H9 (cell line): ENCODE results near the gene MBP. TPM values are rescaled to one million over a fixed set of nuclear protein-coding genes. Genes with fewer than 3 reads are reported as not detected.

Source experiments
- DNase-seq: peaks from one replicate; pipeline ENCODE4 v3.0.0-alpha.2; 2017
- H2AFZ ChIP-seq: one replicate; pipeline ENCODE4 v1.6.1; 2013; ENCODE audit warnings: mild to moderate bottlenecking, low read length, control low read depth, moderate library complexity
- H2AK5ac ChIP-seq: 2 replicates; pipeline ENCODE4 v1.6.1; 2013; ENCODE audit warnings: low read length, control low read depth, mixed read lengths; ENCODE audit not compliant: insufficient read length
- H2BK120ac ChIP-seq: one replicate; pipeline ENCODE4 v1.6.1; 2013; ENCODE audit warnings: low read depth, mild to moderate bottlenecking, low read length, control low read depth, inconsistent platforms; ENCODE audit not compliant: poor library complexity, severe bottlenecking
- H2BK12ac ChIP-seq: 2 replicates; pipeline ENCODE4 v1.6.1; 2013; ENCODE audit warnings: low read length, control low read depth, mixed read lengths, low read depth; ENCODE audit not compliant: insufficient read length
- H2BK15ac ChIP-seq: 2 replicates; pipeline ENCODE4 v1.6.1; 2013; ENCODE audit warnings: low read depth, low read length, control low read depth
- H2BK20ac ChIP-seq: one replicate; pipeline ENCODE4 v1.6.1; 2013; ENCODE audit warnings: low read depth, mild to moderate bottlenecking, low read length, control low read depth, inconsistent platforms; ENCODE audit not compliant: poor library complexity, severe bottlenecking
- H2BK5ac ChIP-seq: 2 replicates; pipeline ENCODE4 v1.6.1; 2013; ENCODE audit warnings: low read length, control low read depth, mixed read lengths; ENCODE audit not compliant: insufficient read length
- H3K14ac ChIP-seq: 2 replicates; pipeline ENCODE4 v1.6.1; 2013; ENCODE audit warnings: low read length, control low read depth; ENCODE audit not compliant: insufficient read depth
- H3K18ac ChIP-seq: 2 replicates; pipeline ENCODE4 v1.6.1; 2013; ENCODE audit warnings: low read depth, mild to moderate bottlenecking, mixed read lengths, low read length, control low read depth; ENCODE audit not compliant: insufficient read length
- H3K23ac ChIP-seq: 2 replicates; pipeline ENCODE4 v1.6.1; 2013; ENCODE audit warnings: low read length, control low read depth, mixed read lengths, low read depth; ENCODE audit not compliant: insufficient read length
- H3K23me2 ChIP-seq: 2 replicates; pipeline ENCODE4 v1.6.1; 2013; ENCODE audit warnings: low read depth, mild to moderate bottlenecking, mixed read lengths, low read length, control low read depth; ENCODE audit not compliant: insufficient read length, poor library complexity, severe bottlenecking
- H3K27ac ChIP-seq: 2 replicates; pipeline ENCODE4 v1.5.1; 2013; ENCODE audit warnings: low read length, control low read depth, mixed read lengths, low read depth; ENCODE audit not compliant: insufficient read length
- H3K27me3 ChIP-seq: 2 replicates; pipeline ENCODE4 v1.6.1; 2013; ENCODE audit warnings: low read length, control low read depth, inconsistent platforms; ENCODE audit not compliant: insufficient read depth
- H3K4ac ChIP-seq: 2 replicates; pipeline ENCODE4 v1.6.1; 2013; ENCODE audit warnings: low read depth, mild to moderate bottlenecking, control low read depth, inconsistent platforms, low read length, moderate library complexity
- H3K4me1 ChIP-seq: 2 replicates; pipeline ENCODE4 v1.6.1; 2013; ENCODE audit warnings: low read length, control low read depth, inconsistent platforms; ENCODE audit not compliant: insufficient read depth
- H3K4me2 ChIP-seq: 2 replicates; pipeline ENCODE4 v1.6.1; 2013; ENCODE audit warnings: low read length, control low read depth, mixed read lengths; ENCODE audit not compliant: insufficient read length, insufficient read depth
- H3K56ac ChIP-seq: 2 replicates; pipeline ENCODE4 v1.6.1; 2013; ENCODE audit warnings: low read depth, mild to moderate bottlenecking, mixed read lengths, low read length, control low read depth; ENCODE audit not compliant: insufficient read length
- H3K79me1 ChIP-seq: 2 replicates; pipeline ENCODE4 v1.6.1; 2013; ENCODE audit warnings: low read depth, mild to moderate bottlenecking, moderate library complexity, low read length, control low read depth, inconsistent platforms; ENCODE audit not compliant: insufficient read depth, poor library complexity, severe bottlenecking
- H3K79me2 ChIP-seq: 2 replicates; pipeline ENCODE4 v1.6.1; 2013; ENCODE audit warnings: low read length, control low read depth, inconsistent platforms; ENCODE audit not compliant: insufficient read depth
- H3K9ac ChIP-seq: 2 replicates; pipeline ENCODE4 v1.6.1; 2013; ENCODE audit warnings: low read length, control low read depth, mixed read lengths; ENCODE audit not compliant: insufficient read length; ENCODE audit errors: extremely low read depth
- H3K9me3 ChIP-seq: one replicate; pipeline ENCODE4 v1.6.1; 2013; ENCODE audit warnings: low read depth, low read length, inconsistent platforms; ENCODE audit not compliant: control insufficient read depth
- H3T11ph ChIP-seq: one replicate; pipeline ENCODE4 v1.6.1; 2013; ENCODE audit warnings: mild to moderate bottlenecking, low read length, control low read depth, inconsistent platforms
- H4K20me1 ChIP-seq: one replicate; pipeline ENCODE4 v1.6.1; 2013; ENCODE audit not compliant: control insufficient read depth, insufficient read length, insufficient read depth
- H4K5ac ChIP-seq: 2 replicates; pipeline ENCODE4 v1.6.1; 2013; ENCODE audit warnings: low read depth, mild to moderate bottlenecking, mixed read lengths, low read length, control low read depth; ENCODE audit not compliant: insufficient read length
- H4K8ac ChIP-seq: replicated peaks from 2 replicates; pipeline ENCODE4 v1.6.1; 2013; ENCODE audit warnings: low read length, control low read depth, mixed read lengths, low read depth; ENCODE audit not compliant: insufficient read length
- H4K91ac ChIP-seq: 2 replicates; pipeline ENCODE4 v1.6.1; 2013; ENCODE audit warnings: low read depth, mild to moderate bottlenecking, moderate library complexity, mixed read lengths, low read length, control low read depth; ENCODE audit not compliant: insufficient read length
- H3K27ac Mint-ChIP-seq, 3 experiments: 2 replicates in 2 of 3; 3 replicates in 1 of 3; pipeline ENCODE4 v1.8.0; 2020 to 2021; ENCODE audit warnings: mixed read lengths in 3 of 3, mild to moderate bottlenecking in 1 of 3, moderate library complexity in 1 of 3
- H3K27me3 Mint-ChIP-seq: 2 replicates; pipeline ENCODE4 v1.8.0; 2021; ENCODE audit warnings: low read depth, mild to moderate bottlenecking, moderate library complexity, mixed read lengths
- H3K36me3 Mint-ChIP-seq, 3 experiments: 2 replicates in 2 of 3; 3 replicates in 1 of 3; pipeline ENCODE4 v1.8.0; 2020 to 2021; ENCODE audit warnings: low read depth in 3 of 3, mixed read lengths in 3 of 3; ENCODE audit not compliant: insufficient read depth in 1 of 3
- H3K4me1 Mint-ChIP-seq, 2 experiments: 2 replicates each; pipeline ENCODE4 v1.8.0; 2020; ENCODE audit warnings: mixed read lengths in 2 of 2
- H3K4me3 Mint-ChIP-seq, 2 experiments: 2 replicates in 1 of 2; 3 replicates in 1 of 2; pipeline ENCODE4 v1.8.0; 2020 to 2021; ENCODE audit warnings: mild to moderate bottlenecking in 2 of 2, mixed read lengths in 2 of 2, moderate library complexity in 1 of 2
- H3K9me3 Mint-ChIP-seq, 2 experiments: 2 replicates in 1 of 2; 3 replicates in 1 of 2; pipeline ENCODE4 v1.8.0; 2020; ENCODE audit warnings: mild to moderate bottlenecking in 2 of 2, mixed read lengths in 2 of 2, moderate library complexity in 1 of 2
- WGBS: extraction: QIAGEN DNeasy Blood & Tissue Kit; methylation state at CpG from one replicate; pipeline ENCODE4 v1.1.7; 2013; ENCODE audit warnings: missing lambda C conversion rate, low lambda C conversion rate, mixed read lengths; ENCODE audit not compliant: insufficient read length; ENCODE audit errors: extremely low coverage; 5-methylcytosine and 5-hydroxymethylcytosine counted together
- total RNA-seq: library from RNA; stranded (reverse); gene quantifications from 2 replicates; pipeline ENCODE4 v1.2.1, GENCODE V29; 2021
- TF ChIP-seq, protein P1 (sequence below): fragments of 200-600 bp; sonication (generic); conservative IDR thresholded peaks from 3 replicates; pipeline ENCODE4 v1.8.0; 2021; ENCODE audit warnings: antibody characterized with exemption, mild to moderate bottlenecking

The MBP gene
- total RNA-seq, 1 experiment from 2014 or later = 8.6 TPM

DNA sequence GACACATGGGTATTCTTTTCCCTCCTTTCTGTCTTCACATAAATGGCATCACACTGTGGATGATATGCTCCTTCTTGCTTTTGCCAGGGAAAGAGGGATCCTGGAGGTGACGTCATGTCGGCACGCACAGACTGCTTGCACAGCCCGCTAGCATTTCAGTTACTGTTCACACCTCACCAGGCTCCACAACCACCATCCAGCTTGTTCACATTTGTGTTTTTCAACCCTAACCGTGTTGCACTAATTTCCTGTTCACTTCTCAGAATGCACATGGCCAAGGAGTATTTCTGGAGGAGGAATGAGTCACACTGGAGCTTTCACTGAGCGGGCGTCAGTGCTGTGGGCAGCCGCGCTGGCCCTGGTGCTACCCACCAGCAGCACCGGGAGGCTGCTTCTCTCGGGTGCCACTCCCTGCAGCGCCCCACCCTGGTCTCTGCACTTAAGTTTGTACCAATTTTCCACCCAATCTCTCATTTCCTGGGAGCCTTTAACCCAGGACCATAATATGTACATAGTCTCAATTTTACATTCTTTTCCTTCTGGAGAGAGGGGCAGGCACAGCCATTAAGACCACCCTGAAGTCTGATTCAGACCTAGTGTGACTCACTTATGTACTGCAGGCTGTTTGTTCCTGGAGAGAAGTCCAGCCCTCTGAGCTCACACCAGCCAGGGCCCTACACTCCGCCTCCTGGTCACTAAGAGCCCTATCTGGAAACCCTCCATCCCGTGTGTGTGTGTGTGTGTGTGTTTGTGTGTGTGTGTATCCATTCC, 65.1 kb downstream of the MBP start:
- H3K56ac ChIP-seq = no peak overlapping the region
- H4K8ac ChIP-seq = no peak overlapping the region
- Mint-ChIP-seq H3K27ac (no peak overlapping the region; a peak in 1 of 7 replicates), H3K36me3 (peaks cover 0 to 5% (median 0%) of the 10 kb centered on the region in 3 experiments; a peak in 2 of 7 replicates), H3K4me3 (no peak overlapping the region), H3K9me3 (no peaks in the 10 kb centered on the region), H3K27me3 (no peaks in the 10 kb centered on the region), H3K4me1 (peaks cover 22 to 33% of the 10 kb centered on the region in 2 experiments)
- no peaks in the 10 kb centered on the region for H3K23me2 ChIP-seq
- H3K79me1 ChIP-seq = no peaks in the 10 kb centered on the region
- H4K20me1 ChIP-seq = no peaks in the 10 kb centered on the region
- H4K91ac ChIP-seq = no peak overlapping the region
- H3K27ac ChIP-seq = no peak overlapping the region
- TF ChIP-seq, protein P1, sequence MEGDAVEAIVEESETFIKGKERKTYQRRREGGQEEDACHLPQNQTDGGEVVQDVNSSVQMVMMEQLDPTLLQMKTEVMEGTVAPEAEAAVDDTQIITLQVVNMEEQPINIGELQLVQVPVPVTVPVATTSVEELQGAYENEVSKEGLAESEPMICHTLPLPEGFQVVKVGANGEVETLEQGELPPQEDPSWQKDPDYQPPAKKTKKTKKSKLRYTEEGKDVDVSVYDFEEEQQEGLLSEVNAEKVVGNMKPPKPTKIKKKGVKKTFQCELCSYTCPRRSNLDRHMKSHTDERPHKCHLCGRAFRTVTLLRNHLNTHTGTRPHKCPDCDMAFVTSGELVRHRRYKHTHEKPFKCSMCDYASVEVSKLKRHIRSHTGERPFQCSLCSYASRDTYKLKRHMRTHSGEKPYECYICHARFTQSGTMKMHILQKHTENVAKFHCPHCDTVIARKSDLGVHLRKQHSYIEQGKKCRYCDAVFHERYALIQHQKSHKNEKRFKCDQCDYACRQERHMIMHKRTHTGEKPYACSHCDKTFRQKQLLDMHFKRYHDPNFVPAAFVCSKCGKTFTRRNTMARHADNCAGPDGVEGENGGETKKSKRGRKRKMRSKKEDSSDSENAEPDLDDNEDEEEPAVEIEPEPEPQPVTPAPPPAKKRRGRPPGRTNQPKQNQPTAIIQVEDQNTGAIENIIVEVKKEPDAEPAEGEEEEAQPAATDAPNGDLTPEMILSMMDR = no peak
- H3K79me2 ChIP-seq = no peaks in the 10 kb centered on the region
- no peaks in the 10 kb centered on the region for H3K9me3 ChIP-seq
- H2BK120ac ChIP-seq = no peak overlapping the region
- no peak overlapping the region for H2AK5ac ChIP-seq
- H3T11ph ChIP-seq = no peak overlapping the region
- H3K4me2 ChIP-seq = no peak overlapping the region
- DNase-seq = no peak
- H3K14ac ChIP-seq = no peak overlapping the region
- no peaks in the 10 kb centered on the region for H3K27me3 ChIP-seq
- H3K18ac ChIP-seq = no peak overlapping the region
- no peak overlapping the region for H2AFZ ChIP-seq
- H3K4me1 ChIP-seq = no peaks in the 10 kb centered on the region; the same call in 1 of the 2 replicates
- H3K9ac ChIP-seq = no peak overlapping the region
- no peak overlapping the region for H3K4ac ChIP-seq
- H2BK5ac ChIP-seq = no peak overlapping the region
- no peak overlapping the region for H4K5ac ChIP-seq
- no peak overlapping the region for H2BK12ac ChIP-seq
- no peak overlapping the region for H2BK20ac ChIP-seq
- WGBS = no CpG with 5 or more reads among the region's 14 CpGs
- no peak overlapping the region for H2BK15ac ChIP-seq
- H3K23ac ChIP-seq = no peak overlapping the region
